Measurements from ENCODE around the gene BTBD10. TPM values are rescaled to one million over a fixed set of nuclear protein-coding genes. Genes with fewer than 3 reads are reported as not detected.

BTBD10 gene
- total RNA-seq, 2 experiments from 2014 or later: 17.5 to 20.5 TPM

GRCh38 chr11:13346470-13346869 is 116.6 kb downstream of the BTBD10 start:
- no peak for ATAC-seq
- ChIA-PET CTCF (interaction anchor here (0.9 to 5.7 kb wide), 5 partner anchors 12 to 164 kb away, joined by 3 to 53 read pairs (median 9); no protein-coding TSS in a partner anchor), POLR2A (no interaction called here)
- intact Hi-C loops (cut with micrococcal nuclease): loop anchor here (10.0 kb wide), 2 partner anchors 92 to 382 kb away; no protein-coding TSS in a partner anchor
- no peak for DNase-seq
- Mint-ChIP-seq H3K27me3 (no peaks in the 10 kb centered on the region), H3K4me1 (ENCODE audit: low read depth) (peaks cover 21% of the 10 kb centered on the region), H3K9me3 (no peaks in the 10 kb centered on the region), H3K27ac (no peak overlapping the region), H3K36me3 (ENCODE audit: low read depth) (no peaks in the 10 kb centered on the region), H3K4me3 (no peak overlapping the region)
- TF ChIP-seq CTCF (IDR thresholded peaks at IDR 0.05): no peak

- no peak for ATAC-seq
- Mint-ChIP-seq H3K27me3 (no peaks in the 10 kb centered on the region), H3K9me3 (no peaks in the 10 kb centered on the region), H3K4me3 (no peak overlapping the region), H3K27ac (no peak overlapping the region), H3K4me1 (ENCODE audit: low read depth) (peaks cover 29% of the 10 kb centered on the region), H3K36me3 (ENCODE audit: low read depth) (no peaks in the 10 kb centered on the region)
- intact Hi-C loops (cut with micrococcal nuclease): loop anchor here (5.0 to 10.0 kb wide), 3 partner anchors 90 to 380 kb away; no protein-coding TSS in a partner anchor
- ChIA-PET POLR2A (interaction anchor here (0.7 kb wide), 1 partner anchor 326 kb away, joined by 3 read pairs; no protein-coding TSS in a partner anchor), CTCF (interaction anchor here (0.9 to 5.7 kb wide), 19 partner anchors 8 to 382 kb away, joined by 3 to 53 read pairs (median 9); no protein-coding TSS in a partner anchor)
- DNase-seq: no peak
- no peak for TF ChIP-seq CTCF (IDR thresholded peaks at IDR 0.05)
Observed at GRCh38 chr11:13344818-13345217, 118.2 kb downstream of the BTBD10 start.

DNA sequence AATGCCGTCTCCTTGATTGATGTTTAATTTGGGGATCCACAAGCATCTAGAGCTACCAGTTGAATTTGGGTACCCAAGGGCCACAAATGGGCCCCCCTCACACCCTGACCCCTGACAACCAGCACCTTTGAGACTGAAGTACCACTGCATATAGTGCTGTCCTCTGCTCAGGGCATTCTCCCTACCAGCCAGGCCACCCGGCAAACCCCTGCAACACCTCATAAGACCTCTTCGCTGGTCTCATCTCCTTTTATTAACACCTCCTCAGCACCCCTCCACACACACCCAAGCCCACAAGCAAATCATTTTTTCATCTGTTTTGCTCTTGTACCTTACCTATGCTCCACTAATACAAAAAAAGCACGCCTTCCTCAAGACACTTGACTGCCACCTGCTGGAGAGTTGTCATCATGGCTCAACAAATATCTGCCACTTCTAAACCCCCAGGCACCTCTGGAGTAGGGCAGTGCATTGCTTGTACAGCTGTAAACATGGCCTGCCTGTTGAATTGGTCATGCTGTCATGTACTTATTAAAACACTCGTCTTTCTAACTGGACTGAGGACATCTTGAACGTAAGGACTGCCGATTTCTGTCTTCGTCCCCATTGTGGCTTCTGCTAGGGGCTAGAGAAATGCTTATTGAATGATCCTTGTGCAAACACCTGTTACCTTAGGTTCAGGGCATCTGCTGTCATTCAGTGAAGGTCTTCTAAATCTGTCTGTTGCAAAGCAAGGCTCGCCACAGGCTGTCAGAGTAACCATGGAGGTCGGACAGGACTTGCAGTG is 118.9 kb downstream of the BTBD10 start:
- Mint-ChIP-seq H3K9me3 (no peaks in the 10 kb centered on the region), H3K4me3 (no peak overlapping the region), H3K27ac (no peak overlapping the region), H3K36me3 (ENCODE audit: low read depth) (no peaks in the 10 kb centered on the region), H3K27me3 (no peaks in the 10 kb centered on the region), H3K4me1 (ENCODE audit: low read depth) (peaks cover 34% of the 10 kb centered on the region)
- POLR2A ChIA-PET: interaction anchor here (0.7 to 1.2 kb wide), 3 partner anchors 57 to 326 kb away, joined by 3 read pairs; no protein-coding TSS in a partner anchor
- DNase-seq: peak; percentile 87
- peak; percentile 82 for TF ChIP-seq CTCF (IDR thresholded peaks at IDR 0.05)
- peak; percentile 71 for ATAC-seq
- intact Hi-C loops (cut with micrococcal nuclease): loop anchor here (5.0 to 10.0 kb wide), 3 partner anchors 89 to 379 kb away; no protein-coding TSS in a partner anchor
- CTCF ChIA-PET: interaction anchor here (0.7 to 5.7 kb wide), 33 partner anchors 9 to 381 kb away, joined by 3 to 53 read pairs (median 4); no protein-coding TSS in a partner anchor

DNA sequence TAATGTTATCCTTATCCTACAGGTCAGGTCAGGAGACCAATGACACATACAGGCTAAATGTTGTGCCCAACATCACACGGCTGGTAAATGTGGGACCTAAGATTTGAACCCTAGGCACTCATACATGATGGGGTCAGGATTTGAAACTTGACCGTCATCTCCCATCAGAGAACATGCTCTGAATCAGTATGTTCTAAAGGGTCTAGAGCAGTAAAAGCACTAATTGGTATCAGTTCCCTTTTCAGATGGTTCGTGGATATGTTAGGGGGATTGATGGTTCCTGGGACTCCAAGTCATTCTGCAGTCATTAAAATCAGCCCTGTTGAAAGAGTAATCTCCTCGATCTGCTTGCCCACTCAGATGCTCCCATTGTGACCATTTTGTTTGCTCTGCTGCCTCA is 120.0 kb downstream of the BTBD10 start:
- peaks cover 35% of the 10 kb centered on the region for H3K4me1 Mint-ChIP-seq (ENCODE audit: low read depth)
- no peak overlapping the region for H3K4me3 Mint-ChIP-seq
- ChIA-PET CTCF (interaction anchor here (0.7 to 5.7 kb wide), 25 partner anchors 7 to 166 kb away, joined by 3 to 53 read pairs (median 4); no protein-coding TSS in a partner anchor), POLR2A (interaction anchor here (1.2 kb wide), 1 partner anchor 60 kb away, joined by 3 read pairs; no protein-coding TSS in a partner anchor)
- H3K27ac Mint-ChIP-seq: peak overlapping the region; percentile 31
- intact Hi-C loops (cut with micrococcal nuclease): loop anchor here (5.0 to 10.0 kb wide), 3 partner anchors 88 to 378 kb away; no protein-coding TSS in a partner anchor
- H3K27me3 Mint-ChIP-seq: no peaks in the 10 kb centered on the region
- no peaks in the 10 kb centered on the region for H3K36me3 Mint-ChIP-seq (ENCODE audit: low read depth)
- no peak for ATAC-seq
- no peak for TF ChIP-seq CTCF (IDR thresholded peaks at IDR 0.05)
- no peaks in the 10 kb centered on the region for H3K9me3 Mint-ChIP-seq
- DNase-seq: no peak

Measured in activated CD8-positive, alpha-beta T cell treated with anti-CD3 and anti-CD28 coated beads for 36 hours (primary cell).